Left ventricle myocardium superior (tissue), 1 donor: ENCODE data around the gene PTPRCAP. TPM values are rescaled to one million over a fixed set of nuclear protein-coding genes. Genes with fewer than 3 reads are reported as not detected.
"Not testable (repeated sequence)": the region's sequence is repeated elsewhere in the genome, so short reads cannot be mapped to it uniquely, and the experiment has no call there.

ENCODE experiments used
- ATAC-seq: fragments of 200-7000 bp; cut with Tn5 transposase; one replicate; pipeline ENCODE4 v1.9.1; 2020; ENCODE audit warnings: mild to moderate bottlenecking, moderate library complexity
- DNase-seq: peaks from one replicate; pipeline ENCODE4 v3.0.0-alpha.2; 2020
- intact Hi-C: fragments of 100-400 bp; cut with micrococcal nuclease; formaldehyde crosslinking; loops from one replicate; pipeline ENCODE4 v1.11.0; 2022
- total RNA-seq: library from RNA; stranded (reverse); fragmentation: NEBNext Ultra II Directional; extraction: Animal tissue kit (Norgen Biotek cat#: 25700); gene quantifications from one replicate; pipeline ENCODE4 v1.2.1, GENCODE V29; 2021
- donor health status: DM: no; HTN: yes; CAD: no; lungs with severe emphysema.

PTPRCAP gene
- total RNA-seq, 1 donor from 2014 or later: 2.0 TPM

GRCh38 chr11:67402192-67402839 is 35.2 kb downstream of the PTPRCAP start:
- intact Hi-C loops: not testable (repeated sequence)

GRCh38 chr11:67401495-67402191 is 35.8 kb downstream of the PTPRCAP start, which contains the start of gene PPP1CA:
Gene PPP1CA, minus strand, starts transcription at chr11:67401858. Its CDS starts 76 bp downstream, at chr11:67401782.
- DNase-seq (peak; percentile 95), ATAC-seq (peak; percentile 87)
- intact Hi-C loops: no loop called here

More at GRCh38 chr11:67402192-67402839, 35.2 kb downstream of the PTPRCAP start:
- ATAC-seq, DNase-seq: not testable (repeated sequence)

- ATAC-seq (no peak), DNase-seq (no peak)
- intact Hi-C loops: no loop called here
Observed at GRCh38 chr11:67400942-67401494, 36.5 kb downstream of the PTPRCAP start.

GRCh38 chr11:67400251-67400941 is 37.1 kb downstream of the PTPRCAP start:
- DNase-seq (no peak), ATAC-seq (peak; percentile 6)
- intact Hi-C loops: no loop called here

GRCh38 chr11:67398661-67399563 is 38.6 kb downstream of the PTPRCAP start:
- ATAC-seq (no peak), DNase-seq (no peak)
- intact Hi-C loops: no loop called here

GRCh38 chr11:67397986-67398660 is 39.4 kb downstream of the PTPRCAP start:
- no peak for DNase-seq
- intact Hi-C loops: no loop called here
- no peak for ATAC-seq

- intact Hi-C loops: no loop called here
- ATAC-seq: no peak
Observed at GRCh38 chr11:67397536-67397935, 39.9 kb downstream of the PTPRCAP start.

GRCh38 chr11:67396587-67397389 is 40.7 kb downstream of the PTPRCAP start:
- no peak for ATAC-seq
- intact Hi-C loops: no loop called here
- no peak for DNase-seq

More at GRCh38 chr11:67397536-67397935, 39.9 kb downstream of the PTPRCAP start:
- no peak for DNase-seq

GRCh38 chr11:67396259-67396581 is 41.3 kb downstream of the PTPRCAP start:
- ATAC-seq (no peak), DNase-seq (no peak)
- intact Hi-C loops: no loop called here

GRCh38 chr11:67395555-67396258 is 41.8 kb downstream of the PTPRCAP start:
- ATAC-seq (no peak), DNase-seq (no peak)
- intact Hi-C loops: no loop called here

GRCh38 chr11:67393990-67394389 is 43.5 kb downstream of the PTPRCAP start:
- intact Hi-C loops: no loop called here
- ATAC-seq: no peak
- no peak for DNase-seq

GRCh38 chr11:67393437-67393836 is 44.0 kb downstream of the PTPRCAP start:
- intact Hi-C loops: no loop called here
- ATAC-seq (no peak), DNase-seq (no peak)

- no peak for ATAC-seq
- intact Hi-C loops: no loop called here
Observed at GRCh38 chr11:67392183-67392715, 45.2 kb downstream of the PTPRCAP start.

GRCh38 chr11:67391304-67392182 is 45.9 kb downstream of the PTPRCAP start, which contains the start of gene RAD9A:
Gene RAD9A, plus strand, starts transcription at chr11:67391986. Its CDS starts 59 bp downstream, at chr11:67392045.
- intact Hi-C loops: no loop called here

More at GRCh38 chr11:67392183-67392715, 45.2 kb downstream of the PTPRCAP start:
- no peak for DNase-seq

GRCh38 chr11:67390947-67391303 is 46.6 kb downstream of the PTPRCAP start:
- intact Hi-C loops: no loop called here
- ATAC-seq: no peak
- DNase-seq: no peak

More at GRCh38 chr11:67391304-67392182, 45.9 kb downstream of the PTPRCAP start, which contains the start of gene RAD9A:
- ATAC-seq: peak; percentile 91
- DNase-seq: peak; percentile 98

- peak; percentile 9 for ATAC-seq
- DNase-seq: peak; percentile 67
- intact Hi-C loops: no loop called here
Observed at GRCh38 chr11:67389477-67389876, 48.0 kb downstream of the PTPRCAP start.
